Measurements from ENCODE around the gene HNRNPA2B1. TPM values are rescaled to one million over a fixed set of nuclear protein-coding genes. Genes with fewer than 3 reads are reported as not detected.
"Not testable (repeated sequence)": the region's sequence is repeated elsewhere in the genome, so short reads cannot be mapped to it uniquely, and the experiment has no call there.

HNRNPA2B1 gene
- total RNA-seq, 1 experiment from 2014 or later = 302 TPM

GRCh38 chr7:26198133-26198780 is 2.3 kb downstream of the HNRNPA2B1 start:
- DNase-seq (ENCODE audit: low read depth) = peak; percentile 39

DNA sequence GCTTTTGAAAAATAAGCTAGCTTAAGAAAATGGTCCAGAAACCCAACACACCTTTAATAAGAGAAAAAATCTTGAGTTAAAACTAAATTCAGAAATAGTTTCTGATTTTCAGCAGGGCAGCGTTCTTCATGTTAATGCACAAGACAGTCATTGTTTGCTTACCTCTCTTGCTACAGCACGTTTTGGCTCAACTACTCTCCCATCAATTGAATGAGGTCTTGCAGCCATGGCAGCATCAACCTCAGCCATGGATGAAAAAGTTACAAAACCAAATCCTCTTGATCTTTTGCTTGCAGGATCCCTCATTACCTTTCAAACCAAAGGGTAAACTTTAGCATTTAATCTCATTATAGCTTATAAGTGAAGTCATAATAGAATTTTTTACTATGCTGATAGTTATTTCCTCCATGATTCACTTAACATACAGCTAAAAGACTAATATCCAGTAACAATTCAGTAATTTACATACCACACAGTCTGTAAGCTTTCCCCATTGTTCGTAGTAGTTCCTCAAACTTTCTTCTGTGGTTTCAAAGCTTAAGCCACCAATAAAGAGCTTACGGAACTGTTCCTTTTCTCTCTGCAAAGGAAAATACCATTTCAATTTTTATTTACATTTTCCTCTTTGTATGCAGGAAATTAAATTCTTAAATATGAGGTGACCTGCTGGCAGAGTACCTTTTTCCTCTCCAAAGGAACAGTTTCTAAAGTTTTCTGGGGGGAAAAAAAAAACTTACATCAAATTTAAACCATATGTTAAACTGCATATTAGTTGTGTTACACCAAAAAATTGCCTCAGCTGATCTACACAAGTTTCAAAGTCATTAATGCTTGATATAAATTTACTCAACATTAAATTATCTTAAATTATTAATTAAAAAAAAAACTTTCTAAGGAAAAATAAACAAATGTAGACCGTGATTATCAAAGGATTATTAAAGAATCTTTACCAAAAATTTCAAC is 3.1 kb downstream of the HNRNPA2B1 start:
- DNase-seq (ENCODE audit: low read depth) = no peak

DNA sequence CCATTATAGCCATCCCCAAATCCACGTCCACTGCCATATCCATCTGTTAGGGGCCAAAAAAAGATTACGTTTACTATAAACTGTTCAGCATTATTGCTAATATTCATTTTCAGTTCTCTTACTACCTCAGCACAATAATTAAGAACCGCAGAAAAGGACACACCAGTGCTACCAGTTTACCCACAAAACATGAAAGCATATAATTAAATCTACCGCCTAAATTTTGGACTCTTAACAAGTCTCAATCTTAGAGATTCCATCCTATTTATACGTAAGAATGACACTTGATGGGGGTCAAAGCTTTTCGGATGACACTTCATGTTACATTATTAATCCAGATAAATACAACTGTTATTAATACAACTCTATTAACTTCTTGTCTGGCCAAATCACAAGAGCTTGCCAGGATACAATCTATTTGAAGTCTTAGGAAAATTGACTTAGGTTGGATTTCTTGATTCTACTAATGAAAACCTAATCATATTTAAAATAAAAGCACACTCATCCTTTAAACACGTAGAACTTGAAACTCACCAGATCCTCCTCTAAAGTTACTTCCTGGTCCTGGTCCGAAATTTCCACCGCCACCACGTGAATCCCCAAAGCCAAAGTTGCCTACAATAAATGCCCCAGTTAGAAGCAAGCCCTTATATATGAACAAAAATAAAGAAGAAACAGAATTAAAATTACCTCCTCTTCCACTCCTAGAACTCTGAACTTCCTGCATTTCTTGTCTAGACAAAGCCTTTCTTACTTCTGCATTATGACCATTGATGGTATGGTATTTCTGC is 4.5 kb downstream of the HNRNPA2B1 start:
- no peak for DNase-seq (ENCODE audit: low read depth)

GRCh38 chr7:26195182-26195581 is 5.4 kb downstream of the HNRNPA2B1 start:
- no peak for DNase-seq (ENCODE audit: low read depth)

DNA sequence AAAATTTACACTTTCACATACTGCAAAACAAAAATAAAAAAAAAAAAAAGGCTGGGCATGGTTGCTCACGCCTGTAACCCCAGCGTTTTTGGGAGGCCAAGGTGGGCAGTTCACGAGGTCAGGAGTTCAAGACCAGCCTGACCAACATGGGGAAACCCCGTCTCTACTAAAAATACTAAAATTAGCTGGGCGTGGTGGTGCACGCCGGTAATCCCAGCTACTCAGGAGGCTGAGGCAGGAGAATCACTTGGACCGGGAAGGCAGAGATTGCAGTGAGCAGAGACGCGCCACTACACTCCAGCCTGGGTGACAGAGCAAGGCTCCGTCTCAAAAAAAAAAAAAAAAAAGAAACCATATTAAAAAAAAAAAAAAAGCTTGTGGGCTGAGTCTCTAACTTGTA is 5.8 kb downstream of the HNRNPA2B1 start:
- not testable (repeated sequence) for DNase-seq (ENCODE audit: low read depth)

DNA sequence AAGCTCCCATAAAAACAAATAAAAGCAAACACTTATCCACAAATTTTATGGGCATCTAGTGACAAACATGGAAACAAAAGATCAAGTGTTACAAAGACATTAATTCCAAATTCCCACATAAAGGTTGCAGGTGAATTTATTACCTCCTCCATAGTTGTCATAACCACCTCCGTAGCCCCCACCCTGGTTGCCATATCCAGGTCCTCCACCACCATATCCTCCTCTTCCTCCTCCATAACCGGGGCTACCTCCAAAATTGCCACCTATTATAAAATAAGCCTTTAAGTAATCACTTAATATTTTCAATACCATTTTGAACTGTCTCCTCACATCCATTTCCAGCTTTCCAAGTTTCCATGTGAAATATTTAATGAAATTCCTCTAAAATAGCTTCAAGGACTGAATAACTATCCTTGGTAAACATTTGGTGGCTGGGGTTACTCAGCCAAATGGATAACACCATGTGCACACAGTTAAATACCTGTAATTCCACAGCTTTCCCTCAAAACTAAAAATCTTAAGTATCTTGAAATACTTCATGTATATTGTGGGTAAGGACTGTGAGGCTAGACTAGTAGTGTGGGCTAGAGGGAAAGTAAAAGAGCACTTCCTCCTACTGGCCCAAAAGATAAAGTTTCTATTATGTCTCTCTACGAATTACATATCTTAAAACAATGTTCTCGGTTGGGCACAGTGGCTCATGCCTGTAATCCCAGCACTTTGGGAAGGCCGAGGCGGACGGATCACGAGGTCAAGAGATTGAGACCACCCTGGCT is 6.9 kb downstream of the HNRNPA2B1 start:
- DNase-seq (ENCODE audit: low read depth) = no peak

DNA sequence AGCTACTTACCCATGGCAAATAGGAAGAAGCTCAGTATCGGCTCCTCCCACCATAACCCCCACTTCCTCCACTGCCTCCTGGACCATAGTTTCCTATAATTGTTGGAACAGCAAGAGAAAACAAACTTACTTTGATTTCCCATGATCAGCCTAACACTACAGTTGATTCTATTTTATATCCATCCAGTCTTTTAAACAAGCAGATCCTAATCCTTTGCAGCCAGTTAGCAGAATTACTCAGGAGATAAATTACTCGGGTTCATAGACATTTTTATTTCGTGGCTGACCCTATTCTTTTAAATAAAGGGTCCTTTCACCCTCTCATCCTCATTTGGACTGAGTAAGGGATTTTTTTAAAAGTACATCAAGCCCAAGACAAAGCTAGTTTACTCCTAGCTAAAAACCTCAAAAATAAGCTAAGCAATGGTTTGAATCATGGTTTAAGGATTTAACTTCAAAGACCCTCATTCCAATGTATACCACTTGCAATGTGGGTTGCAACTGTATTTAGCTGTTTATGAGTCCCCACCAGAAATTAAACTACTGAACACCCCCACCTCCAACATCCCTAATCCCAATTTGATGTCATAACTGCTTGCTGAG is 8.0 kb downstream of the HNRNPA2B1 start:
- no peak for DNase-seq (ENCODE audit: low read depth)

- DNase-seq (ENCODE audit: low read depth) = no peak
These were observed 8.5 kb downstream of the HNRNPA2B1 start for GRCh38 chr7:26191974-26192479.

- no peak for DNase-seq (ENCODE audit: low read depth)
These were observed 9.1 kb downstream of the HNRNPA2B1 start for GRCh38 chr7:26191233-26191973.

DNA sequence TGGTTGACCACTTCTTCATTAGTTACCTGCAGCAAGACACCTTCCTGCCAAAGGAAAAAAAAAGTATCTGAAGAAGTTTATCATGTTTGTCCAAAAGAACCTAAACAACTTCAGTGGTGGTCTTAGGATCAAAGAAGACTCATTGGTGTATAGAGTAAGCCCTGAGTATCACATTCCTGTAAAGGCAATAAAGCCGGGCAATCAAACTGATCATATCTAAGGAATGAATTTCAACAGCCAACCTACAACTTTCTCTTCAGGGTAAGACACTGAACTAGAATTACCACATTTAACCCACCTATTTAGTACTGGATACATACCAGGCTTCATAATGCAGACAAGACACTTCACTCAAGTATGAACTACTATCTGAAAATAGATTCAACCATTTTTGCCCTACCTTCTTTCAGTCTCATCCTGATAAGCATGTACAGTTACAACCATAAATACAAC is 10.1 kb downstream of the HNRNPA2B1 start:
- DNase-seq (ENCODE audit: low read depth) = no peak

DNA sequence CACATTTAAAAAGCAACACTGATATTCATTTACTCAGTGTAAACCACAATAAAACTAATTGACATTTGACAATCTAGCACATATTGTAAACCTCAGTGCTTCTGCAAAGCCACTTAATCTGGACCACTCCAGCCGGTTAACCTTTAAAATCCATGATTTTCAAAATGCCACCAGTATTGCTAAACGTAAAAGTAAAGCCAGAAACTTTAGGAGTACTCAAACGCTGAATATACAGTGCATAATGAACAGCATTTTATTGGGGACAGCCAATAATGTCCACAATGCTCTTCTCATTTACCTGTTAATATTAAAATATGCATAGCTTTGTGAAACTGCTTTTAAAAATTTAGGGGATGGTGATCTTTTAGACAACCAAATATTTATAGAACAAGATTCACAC is 10.8 kb downstream of the HNRNPA2B1 start:
- no peak for DNase-seq (ENCODE audit: low read depth)

GRCh38 chr7:26188957-26189541 is 11.5 kb downstream of the HNRNPA2B1 start:
- no peak for DNase-seq (ENCODE audit: low read depth)

DNA sequence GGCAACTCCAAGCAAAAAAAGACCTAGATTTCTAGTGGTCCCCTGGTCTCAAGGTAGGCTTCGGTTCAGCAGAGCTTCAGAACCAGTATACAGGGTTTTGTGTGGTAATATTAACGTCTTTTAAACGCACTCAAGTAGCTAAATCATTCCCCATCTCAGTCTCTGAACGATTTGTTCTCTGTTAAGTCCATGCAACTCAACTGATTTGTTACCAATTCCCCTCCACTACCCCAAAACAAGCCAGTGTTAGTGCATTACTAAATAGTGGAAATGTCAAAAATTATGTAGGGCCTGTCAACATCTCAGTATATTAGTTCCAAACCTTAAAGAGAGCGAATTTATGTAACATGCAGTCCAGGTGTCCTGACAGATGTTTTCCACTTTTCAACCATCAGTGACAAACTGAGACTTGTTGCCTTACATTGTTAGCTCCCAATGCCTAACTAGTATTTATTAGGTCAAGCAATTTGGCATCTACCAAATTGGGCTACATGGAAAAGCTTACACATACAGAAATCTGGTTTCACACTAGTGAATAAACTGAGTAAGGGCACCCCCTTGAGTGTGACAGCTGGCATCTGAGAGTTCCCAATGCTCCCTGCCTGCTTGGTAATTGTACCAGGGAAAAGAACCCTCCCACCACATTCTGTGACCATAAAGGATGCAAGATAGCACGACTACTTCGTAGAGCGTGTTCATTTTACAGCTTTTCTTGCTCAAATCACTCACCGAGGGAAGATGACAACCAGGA is 12.2 kb downstream of the HNRNPA2B1 start:
- no peak for DNase-seq (ENCODE audit: low read depth)

DNA sequence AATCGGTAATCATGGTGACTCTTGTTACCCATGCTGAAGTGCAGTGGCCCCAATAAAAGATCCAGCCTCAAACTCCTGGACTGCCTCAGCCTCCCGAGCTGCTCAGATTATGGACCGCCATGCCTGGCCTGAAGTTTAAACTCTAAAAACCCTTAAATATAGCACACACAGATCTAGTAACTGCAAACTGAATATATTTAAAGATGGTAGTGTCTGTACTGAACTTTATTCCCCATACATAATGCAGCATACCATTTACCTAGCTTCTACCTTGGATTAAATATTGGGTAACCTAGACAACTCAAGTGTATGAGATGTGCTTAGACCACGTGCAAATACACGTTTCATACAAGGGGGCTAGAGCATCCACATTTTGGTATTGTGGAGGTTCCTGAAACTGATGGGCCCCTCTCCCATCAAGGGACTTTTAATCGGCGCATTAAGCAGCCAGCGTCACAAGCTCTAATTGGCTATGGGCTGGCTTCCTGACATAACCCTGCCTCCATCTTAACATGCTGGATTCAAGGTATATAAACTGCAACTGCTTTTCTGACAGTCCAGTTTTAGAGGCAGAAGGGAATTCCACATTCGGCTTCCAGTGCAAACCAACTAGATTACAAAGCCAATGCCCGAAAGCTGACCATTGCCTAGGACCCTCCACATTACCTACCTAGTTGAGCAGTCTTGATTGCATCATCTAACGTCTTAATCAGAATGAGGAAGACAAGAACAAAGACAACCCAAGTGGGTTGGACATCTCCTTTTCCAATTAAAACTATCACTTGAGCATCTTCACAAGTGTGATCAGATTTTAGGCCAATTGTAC is 13.0 kb downstream of the HNRNPA2B1 start:
- DNase-seq (ENCODE audit: low read depth) = no peak

- no peak for DNase-seq (ENCODE audit: low read depth)
These were observed 13.9 kb downstream of the HNRNPA2B1 start for GRCh38 chr7:26186364-26187311.

DNA sequence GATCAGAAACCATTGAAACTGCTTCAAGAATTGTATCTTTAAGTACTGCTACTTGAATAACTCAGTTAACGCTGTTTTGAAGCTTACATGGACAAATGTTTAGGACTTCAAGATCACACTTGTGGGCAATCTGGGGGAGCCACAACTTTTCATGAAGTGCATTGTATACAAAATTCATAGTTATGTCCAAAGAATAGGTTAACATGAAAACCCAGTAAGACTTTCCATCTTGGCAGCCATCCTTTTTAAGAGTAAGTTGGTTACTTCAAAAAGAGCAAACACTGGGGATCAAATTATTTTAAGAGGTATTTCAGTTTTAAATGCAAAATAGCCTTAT is 14.7 kb downstream of the HNRNPA2B1 start:
- no peak for DNase-seq (ENCODE audit: low read depth)
